HCT116 (cell line): ENCODE results near the gene POC1A.

ENCODE experiments used
- CBX3 ChIP-seq: IDR thresholded peaks from 2 replicates; pipeline ENCODE4 v1.6.1; 2012; ENCODE audit warnings: low read depth
- EGR1 ChIP-seq: IDR thresholded peaks from 2 replicates; pipeline ENCODE4 v1.6.1; 2012; ENCODE audit warnings: low read depth
- JUND ChIP-seq: IDR thresholded peaks from 2 replicates; pipeline ENCODE4 v1.6.1; 2012
- POLR2A ChIP-seq: IDR thresholded peaks from 2 replicates; pipeline ENCODE4 v1.7.0; 2011; ENCODE audit warnings: borderline replicate concordance; ENCODE audit not compliant: insufficient read depth, insufficient read length; ENCODE audit errors: extremely low read depth
- SP1 ChIP-seq: IDR thresholded peaks from 2 replicates; pipeline ENCODE4 v1.6.1; 2012; ENCODE audit warnings: low read depth
- SRF ChIP-seq: IDR thresholded peaks from 2 replicates; pipeline ENCODE4 v1.6.1; 2012; ENCODE audit warnings: low read depth
- YY1 ChIP-seq: IDR thresholded peaks from 2 replicates; pipeline ENCODE4 v1.6.1; 2011; ENCODE audit warnings: low read length, low read depth, moderate library complexity, mild to moderate bottlenecking; ENCODE audit not compliant: insufficient replicate concordance; ENCODE audit errors: extremely low read depth
- ZNF274 ChIP-seq: fragments of 200-500 bp; sonication (Bioruptor generic); IDR thresholded peaks from 2 replicates; pipeline ENCODE4 v1.6.1; 2014; ENCODE audit warnings: mild to moderate bottlenecking, low read depth, low read length, inconsistent platforms
- TF ChIP-seq, protein P1 (sequence below), 3 experiments: fragments of 200-600 bp in 1 of 3; sonication (generic) in 1 of 3; IDR thresholded peaks in 2 of 3; conservative IDR thresholded peaks in 1 of 3; 2 replicates each; pipeline ENCODE4 v1.5.1; 2012 to 2017; ENCODE audit warnings: low read depth in 2 of 3, low read length in 2 of 3, antibody characterized with exemption in 1 of 3, borderline replicate concordance in 1 of 3, control low read depth in 1 of 3, mild to moderate bottlenecking in 1 of 3, mixed read lengths in 1 of 3, mixed run types in 1 of 3, moderate library complexity in 1 of 3; ENCODE audit not compliant: insufficient read depth in 1 of 3
- TF ChIP-seq, protein P2 (sequence below): IDR thresholded peaks from 2 replicates; pipeline ENCODE4 v1.6.1; 2012
- TF ChIP-seq, protein P3 (sequence below): IDR thresholded peaks from 2 replicates; pipeline ENCODE4 v1.6.1; 2012; ENCODE audit warnings: low read depth

DNA sequence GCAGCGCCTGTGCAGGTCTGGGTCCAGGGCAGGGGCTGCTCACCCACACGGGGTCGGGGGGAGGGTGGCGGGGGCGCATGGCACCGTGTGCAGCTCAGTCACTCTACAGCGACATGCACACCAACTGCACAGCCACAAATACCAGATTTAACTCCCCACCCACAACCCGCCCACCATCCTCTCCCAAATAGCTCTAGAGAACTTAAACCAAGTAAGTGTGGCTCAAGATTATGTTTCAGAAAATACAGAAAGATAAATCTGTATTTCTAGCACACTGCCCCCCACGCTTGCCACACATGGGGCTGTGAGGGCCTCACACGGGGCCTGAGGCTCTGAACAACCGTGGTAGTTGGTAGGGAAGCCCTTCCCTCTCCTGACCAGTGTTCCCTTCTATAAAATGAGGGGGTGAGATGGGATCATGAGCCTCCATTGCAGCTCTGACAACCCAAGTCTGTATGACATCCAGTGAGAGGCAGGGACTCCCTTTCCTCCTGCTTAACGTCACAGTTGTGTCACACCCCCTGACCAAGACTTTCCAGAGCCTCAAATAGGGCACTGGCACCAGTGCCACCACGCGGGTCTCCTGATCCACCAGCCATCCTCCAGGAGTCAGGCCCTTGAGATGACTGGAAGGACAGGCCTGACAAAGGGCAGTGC is 23.1 kb downstream of the POC1A start:
- TF ChIP-seq, protein P1, sequence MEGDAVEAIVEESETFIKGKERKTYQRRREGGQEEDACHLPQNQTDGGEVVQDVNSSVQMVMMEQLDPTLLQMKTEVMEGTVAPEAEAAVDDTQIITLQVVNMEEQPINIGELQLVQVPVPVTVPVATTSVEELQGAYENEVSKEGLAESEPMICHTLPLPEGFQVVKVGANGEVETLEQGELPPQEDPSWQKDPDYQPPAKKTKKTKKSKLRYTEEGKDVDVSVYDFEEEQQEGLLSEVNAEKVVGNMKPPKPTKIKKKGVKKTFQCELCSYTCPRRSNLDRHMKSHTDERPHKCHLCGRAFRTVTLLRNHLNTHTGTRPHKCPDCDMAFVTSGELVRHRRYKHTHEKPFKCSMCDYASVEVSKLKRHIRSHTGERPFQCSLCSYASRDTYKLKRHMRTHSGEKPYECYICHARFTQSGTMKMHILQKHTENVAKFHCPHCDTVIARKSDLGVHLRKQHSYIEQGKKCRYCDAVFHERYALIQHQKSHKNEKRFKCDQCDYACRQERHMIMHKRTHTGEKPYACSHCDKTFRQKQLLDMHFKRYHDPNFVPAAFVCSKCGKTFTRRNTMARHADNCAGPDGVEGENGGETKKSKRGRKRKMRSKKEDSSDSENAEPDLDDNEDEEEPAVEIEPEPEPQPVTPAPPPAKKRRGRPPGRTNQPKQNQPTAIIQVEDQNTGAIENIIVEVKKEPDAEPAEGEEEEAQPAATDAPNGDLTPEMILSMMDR (IDR thresholded peaks at IDR 0.05 in 2 of 3, conservative IDR thresholded peaks at IDR 0.05 in 1 of 3; ENCODE audit: borderline replicate concordance in 1 of 3, insufficient read depth in 1 of 3, low read depth in 2 of 3, low read length in 2 of 3): no peak
- TF ChIP-seq CBX3 (no peak), SRF (no peak), JUND (no peak), POLR2A (no peak), EGR1 (no peak), YY1 (no peak), SP1 (no peak), ZNF274 (no peak)
- TF ChIP-seq, protein P2, sequence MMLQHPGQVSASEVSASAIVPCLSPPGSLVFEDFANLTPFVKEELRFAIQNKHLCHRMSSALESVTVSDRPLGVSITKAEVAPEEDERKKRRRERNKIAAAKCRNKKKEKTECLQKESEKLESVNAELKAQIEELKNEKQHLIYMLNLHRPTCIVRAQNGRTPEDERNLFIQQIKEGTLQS: no peak
- TF ChIP-seq, protein P3, sequence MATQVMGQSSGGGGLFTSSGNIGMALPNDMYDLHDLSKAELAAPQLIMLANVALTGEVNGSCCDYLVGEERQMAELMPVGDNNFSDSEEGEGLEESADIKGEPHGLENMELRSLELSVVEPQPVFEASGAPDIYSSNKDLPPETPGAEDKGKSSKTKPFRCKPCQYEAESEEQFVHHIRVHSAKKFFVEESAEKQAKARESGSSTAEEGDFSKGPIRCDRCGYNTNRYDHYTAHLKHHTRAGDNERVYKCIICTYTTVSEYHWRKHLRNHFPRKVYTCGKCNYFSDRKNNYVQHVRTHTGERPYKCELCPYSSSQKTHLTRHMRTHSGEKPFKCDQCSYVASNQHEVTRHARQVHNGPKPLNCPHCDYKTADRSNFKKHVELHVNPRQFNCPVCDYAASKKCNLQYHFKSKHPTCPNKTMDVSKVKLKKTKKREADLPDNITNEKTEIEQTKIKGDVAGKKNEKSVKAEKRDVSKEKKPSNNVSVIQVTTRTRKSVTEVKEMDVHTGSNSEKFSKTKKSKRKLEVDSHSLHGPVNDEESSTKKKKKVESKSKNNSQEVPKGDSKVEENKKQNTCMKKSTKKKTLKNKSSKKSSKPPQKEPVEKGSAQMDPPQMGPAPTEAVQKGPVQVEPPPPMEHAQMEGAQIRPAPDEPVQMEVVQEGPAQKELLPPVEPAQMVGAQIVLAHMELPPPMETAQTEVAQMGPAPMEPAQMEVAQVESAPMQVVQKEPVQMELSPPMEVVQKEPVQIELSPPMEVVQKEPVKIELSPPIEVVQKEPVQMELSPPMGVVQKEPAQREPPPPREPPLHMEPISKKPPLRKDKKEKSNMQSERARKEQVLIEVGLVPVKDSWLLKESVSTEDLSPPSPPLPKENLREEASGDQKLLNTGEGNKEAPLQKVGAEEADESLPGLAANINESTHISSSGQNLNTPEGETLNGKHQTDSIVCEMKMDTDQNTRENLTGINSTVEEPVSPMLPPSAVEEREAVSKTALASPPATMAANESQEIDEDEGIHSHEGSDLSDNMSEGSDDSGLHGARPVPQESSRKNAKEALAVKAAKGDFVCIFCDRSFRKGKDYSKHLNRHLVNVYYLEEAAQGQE: no peak
